ENCODE measurements around the gene RAB36. TPM values are rescaled to one million over a fixed set of nuclear protein-coding genes. Genes with fewer than 3 reads are reported as not detected.

The RAB36 gene
- total and polyA plus RNA-seq, 2 experiments from 2014 or later = 2.7 to 5.3 TPM

DNA sequence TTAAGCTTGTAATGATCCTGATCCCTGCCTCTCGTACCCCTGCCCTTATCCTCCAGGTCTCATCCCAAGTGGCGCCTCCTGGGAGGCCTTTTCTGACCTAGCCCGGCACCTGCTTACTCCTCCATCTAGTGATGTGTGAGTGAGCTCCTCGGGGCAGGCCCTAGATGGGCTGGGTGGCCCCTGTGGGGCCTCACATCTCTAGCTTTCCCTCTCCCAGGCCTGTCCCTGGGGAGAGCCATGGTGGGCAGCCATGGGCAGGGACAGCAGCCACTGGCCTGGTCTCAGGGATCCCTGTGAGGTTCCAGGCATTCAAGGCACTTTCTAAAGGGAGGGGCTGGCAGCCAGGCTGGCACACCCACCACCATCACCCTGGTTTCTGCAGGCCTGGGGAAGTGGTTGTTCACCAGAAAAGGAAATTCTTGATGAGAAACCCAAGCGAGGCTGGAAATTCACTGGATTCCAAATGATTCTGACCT, 47.0 kb upstream of the RAB36 start:
- Histone ChIP-seq H4K20me1 (ENCODE audit: insufficient read depth, poor library complexity, severe bottlenecking) (no peaks in the 10 kb centered on the region), H2AFZ (no peak overlapping the region), H3K4me1 (ENCODE audit: insufficient read depth) (no peaks in the 10 kb centered on the region), H3K36me3 (replicated peaks; ENCODE audit: insufficient read depth, low read depth) (no peaks in the 10 kb centered on the region), H3K4me3 (no peak overlapping the region), H3K79me2 (no peaks in the 10 kb centered on the region), H3K27ac (no peak overlapping the region), H3K9me3 (ENCODE audit: low read depth) (no peaks in the 10 kb centered on the region), H3K27me3 (no peaks in the 10 kb centered on the region), H3K9me2 (replicated peaks; ENCODE audit: insufficient read depth) (no peaks in the 10 kb centered on the region), H3K4me2 (no peak overlapping the region)
- TF ChIP-seq, protein P1, sequence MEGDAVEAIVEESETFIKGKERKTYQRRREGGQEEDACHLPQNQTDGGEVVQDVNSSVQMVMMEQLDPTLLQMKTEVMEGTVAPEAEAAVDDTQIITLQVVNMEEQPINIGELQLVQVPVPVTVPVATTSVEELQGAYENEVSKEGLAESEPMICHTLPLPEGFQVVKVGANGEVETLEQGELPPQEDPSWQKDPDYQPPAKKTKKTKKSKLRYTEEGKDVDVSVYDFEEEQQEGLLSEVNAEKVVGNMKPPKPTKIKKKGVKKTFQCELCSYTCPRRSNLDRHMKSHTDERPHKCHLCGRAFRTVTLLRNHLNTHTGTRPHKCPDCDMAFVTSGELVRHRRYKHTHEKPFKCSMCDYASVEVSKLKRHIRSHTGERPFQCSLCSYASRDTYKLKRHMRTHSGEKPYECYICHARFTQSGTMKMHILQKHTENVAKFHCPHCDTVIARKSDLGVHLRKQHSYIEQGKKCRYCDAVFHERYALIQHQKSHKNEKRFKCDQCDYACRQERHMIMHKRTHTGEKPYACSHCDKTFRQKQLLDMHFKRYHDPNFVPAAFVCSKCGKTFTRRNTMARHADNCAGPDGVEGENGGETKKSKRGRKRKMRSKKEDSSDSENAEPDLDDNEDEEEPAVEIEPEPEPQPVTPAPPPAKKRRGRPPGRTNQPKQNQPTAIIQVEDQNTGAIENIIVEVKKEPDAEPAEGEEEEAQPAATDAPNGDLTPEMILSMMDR (IDR thresholded peaks at IDR 0.05; ENCODE audit: poor library complexity) = no peak
- no peak for TF ChIP-seq EZH2phosphoT487 (IDR thresholded peaks at IDR 0.05; ENCODE audit: low read depth, severe bottlenecking, unreplicated experiment)
- no peak for TF ChIP-seq EZH2 (IDR thresholded peaks at IDR 0.05; ENCODE audit: borderline replicate concordance)
- WGBS (ENCODE audit: low lambda C conversion rate, missing lambda C conversion rate) = 90% methylated on average over 5 of the region's 5 CpGs
- no peak for DNase-seq (ENCODE audit: low spot score)

DNA sequence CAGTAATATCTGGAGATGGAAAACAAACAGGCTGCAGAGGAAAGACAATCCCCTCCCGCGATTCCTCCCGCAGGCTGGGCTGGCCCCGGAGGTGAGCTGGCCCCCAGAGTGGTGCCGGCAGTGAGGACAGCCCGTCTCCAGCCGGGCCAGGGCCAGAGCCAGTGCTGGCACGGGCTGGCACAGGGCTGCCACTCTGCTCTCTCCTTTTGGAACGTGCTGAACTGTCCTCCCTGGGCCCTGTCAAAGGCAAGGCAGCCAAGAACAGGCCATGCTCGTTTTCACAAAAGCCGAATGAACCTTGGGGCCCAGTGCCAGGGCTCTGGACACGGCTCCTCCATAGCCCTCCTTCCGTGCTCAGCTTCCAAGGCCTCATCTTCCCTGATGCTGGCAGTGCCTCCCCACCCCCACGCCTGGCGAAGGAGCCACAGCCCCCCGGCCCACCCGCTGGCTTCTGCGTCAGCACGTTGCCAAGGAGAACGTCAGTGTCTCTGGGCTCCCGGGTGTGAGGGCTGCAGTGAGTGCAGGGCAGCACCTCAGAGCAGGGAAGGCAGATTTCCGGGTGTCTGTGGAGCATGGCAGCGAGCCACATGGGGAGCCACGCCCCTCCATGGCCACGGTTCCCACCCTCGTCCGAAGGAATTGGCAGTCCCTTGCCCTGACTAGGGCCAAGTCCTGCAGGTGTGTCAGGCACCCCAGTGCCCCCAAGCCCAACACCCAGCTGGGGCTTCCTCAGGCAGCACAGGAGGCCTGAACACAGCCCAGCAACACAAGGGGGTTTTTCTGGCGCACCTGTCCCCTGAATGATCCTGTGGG, 46.4 kb upstream of the RAB36 start:
- no peak overlapping the region for H3K4me3 ChIP-seq
- no peak overlapping the region for H3K27ac ChIP-seq
- no peaks in the 10 kb centered on the region for H3K27me3 ChIP-seq
- H3K36me3 ChIP-seq (replicated peaks; ENCODE audit: insufficient read depth, low read depth) = no peaks in the 10 kb centered on the region
- H3K4me1 ChIP-seq (ENCODE audit: insufficient read depth) = no peaks in the 10 kb centered on the region
- H4K20me1 ChIP-seq (ENCODE audit: insufficient read depth, poor library complexity, severe bottlenecking) = no peaks in the 10 kb centered on the region
- TF ChIP-seq, protein P1 (IDR thresholded peaks at IDR 0.05; ENCODE audit: poor library complexity) = no peak
- TF ChIP-seq EZH2 (IDR thresholded peaks at IDR 0.05; ENCODE audit: borderline replicate concordance) (no peak), EZH2phosphoT487 (IDR thresholded peaks at IDR 0.05; ENCODE audit: low read depth, severe bottlenecking, unreplicated experiment) (no peak)
- H3K79me2 ChIP-seq = no peaks in the 10 kb centered on the region
- DNase-seq (ENCODE audit: low spot score) = no peak
- no peak overlapping the region for H3K4me2 ChIP-seq
- no peaks in the 10 kb centered on the region for H3K9me2 ChIP-seq (replicated peaks; ENCODE audit: insufficient read depth)
- no peak overlapping the region for H2AFZ ChIP-seq
- 88% methylated on average over 28 of the region's 28 CpGs for WGBS (ENCODE audit: low lambda C conversion rate, missing lambda C conversion rate)
- H3K9me3 ChIP-seq (ENCODE audit: low read depth) = no peaks in the 10 kb centered on the region

DNA sequence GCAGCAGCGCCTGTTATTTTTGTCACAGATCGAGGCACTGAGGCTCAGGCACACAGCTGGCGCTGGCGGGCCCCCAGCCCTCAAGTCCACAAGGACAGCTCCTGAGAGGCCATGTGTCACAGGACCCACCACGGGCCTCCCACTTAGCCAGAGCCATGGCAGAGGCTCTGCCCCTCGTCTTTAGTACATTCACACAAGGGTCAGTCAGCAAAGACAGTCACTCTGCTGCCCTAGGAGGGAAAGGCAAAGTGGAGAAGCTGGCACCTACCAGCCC, 45.8 kb upstream of the RAB36 start:
- Histone ChIP-seq H3K4me1 (ENCODE audit: insufficient read depth) (no peaks in the 10 kb centered on the region), H3K36me3 (replicated peaks; ENCODE audit: insufficient read depth, low read depth) (no peaks in the 10 kb centered on the region), H3K27me3 (no peaks in the 10 kb centered on the region), H3K27ac (no peak overlapping the region), H2AFZ (no peak overlapping the region), H4K20me1 (ENCODE audit: insufficient read depth, poor library complexity, severe bottlenecking) (no peaks in the 10 kb centered on the region), H3K4me2 (no peak overlapping the region), H3K4me3 (no peak overlapping the region), H3K9me3 (ENCODE audit: low read depth) (no peaks in the 10 kb centered on the region), H3K9me2 (replicated peaks; ENCODE audit: insufficient read depth) (no peaks in the 10 kb centered on the region), H3K79me2 (no peaks in the 10 kb centered on the region)
- TF ChIP-seq, protein P1 (IDR thresholded peaks at IDR 0.05; ENCODE audit: poor library complexity) = no peak
- TF ChIP-seq EZH2phosphoT487 (IDR thresholded peaks at IDR 0.05; ENCODE audit: low read depth, severe bottlenecking, unreplicated experiment) = no peak
- no peak for TF ChIP-seq EZH2 (IDR thresholded peaks at IDR 0.05; ENCODE audit: borderline replicate concordance)
- 94% methylated on average over 6 of the region's 6 CpGs for WGBS (ENCODE audit: low lambda C conversion rate, missing lambda C conversion rate)
- DNase-seq (ENCODE audit: low spot score) = no peak
